ENCODE results near the gene KRT80.
"Not testable (repeated sequence)": the region's sequence is repeated elsewhere in the genome, so short reads cannot be mapped to it uniquely, and the experiment has no call there.

The KRT80 gene

DNA sequence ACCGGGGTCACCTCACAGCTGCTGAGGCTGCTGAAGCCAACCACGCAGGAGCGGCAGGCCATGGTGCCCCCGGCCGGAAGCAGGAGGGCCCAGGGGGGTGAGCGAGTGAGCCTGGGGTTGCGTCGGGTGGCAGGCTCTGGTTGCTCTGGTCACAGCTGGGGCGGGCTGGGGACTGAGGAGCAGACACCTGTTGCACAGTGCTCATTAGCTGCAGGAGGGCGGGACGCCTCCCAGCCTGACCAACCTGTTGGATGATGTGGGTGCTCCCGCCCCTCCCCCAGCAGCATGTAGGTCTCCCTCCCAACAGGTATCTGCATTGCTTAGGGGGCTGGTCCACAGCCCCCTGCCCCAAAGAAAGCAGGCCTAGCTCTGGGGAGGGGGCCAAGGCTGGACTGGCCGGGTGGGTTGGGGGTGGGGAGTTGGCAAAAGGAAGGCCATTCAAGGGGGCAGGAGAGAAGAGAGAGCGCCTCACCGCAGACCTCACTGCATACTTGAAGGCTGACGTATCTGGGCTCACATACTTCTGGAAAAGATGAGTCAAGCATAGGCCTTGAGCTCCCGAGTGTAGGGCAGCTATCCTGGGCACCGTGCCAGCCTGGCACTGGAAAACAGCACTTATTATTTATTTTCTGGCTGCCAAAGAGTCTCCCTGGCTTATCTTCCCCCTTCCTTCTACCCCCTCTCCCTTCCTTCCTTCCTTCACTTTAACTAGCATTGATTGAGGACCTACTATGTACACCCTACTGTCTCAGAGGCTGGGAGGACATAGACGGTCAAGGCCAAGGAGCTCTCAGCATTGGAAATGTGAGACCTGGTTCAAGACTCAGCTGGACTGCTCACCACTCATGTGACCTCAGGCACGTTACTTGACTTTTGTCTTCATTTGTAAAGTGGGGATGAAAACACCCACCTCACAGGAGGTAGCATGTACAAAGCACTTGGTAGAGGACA lies at the start of gene KRT80:
TSS of gene KRT80 (minus strand) at position 174 of the 951 bp plus-strand sequence. CDS start at position 62, 112 bp downstream.
- Histone ChIP-seq H3K27me3 (no peaks in the 10 kb centered on the region), H3K4me3 (ENCODE audit: low read depth in 1 of 2, low read length in 1 of 2) (no peak within 1 kb of the TSS), H3K36me3 (no peaks in the 10 kb centered on the region), H3K4me1 (ENCODE audit: control insufficient read depth in 1 of 2, insufficient read depth in 1 of 2, low read depth in 1 of 2, low read length in 1 of 2) (peaks cover 5% of the 10 kb centered on the region in 2 experiments), H3K27ac (no peak within 1 kb of the TSS), H3K9me3 (no peaks in the 10 kb centered on the region)
- TF ChIP-seq, protein P1, sequence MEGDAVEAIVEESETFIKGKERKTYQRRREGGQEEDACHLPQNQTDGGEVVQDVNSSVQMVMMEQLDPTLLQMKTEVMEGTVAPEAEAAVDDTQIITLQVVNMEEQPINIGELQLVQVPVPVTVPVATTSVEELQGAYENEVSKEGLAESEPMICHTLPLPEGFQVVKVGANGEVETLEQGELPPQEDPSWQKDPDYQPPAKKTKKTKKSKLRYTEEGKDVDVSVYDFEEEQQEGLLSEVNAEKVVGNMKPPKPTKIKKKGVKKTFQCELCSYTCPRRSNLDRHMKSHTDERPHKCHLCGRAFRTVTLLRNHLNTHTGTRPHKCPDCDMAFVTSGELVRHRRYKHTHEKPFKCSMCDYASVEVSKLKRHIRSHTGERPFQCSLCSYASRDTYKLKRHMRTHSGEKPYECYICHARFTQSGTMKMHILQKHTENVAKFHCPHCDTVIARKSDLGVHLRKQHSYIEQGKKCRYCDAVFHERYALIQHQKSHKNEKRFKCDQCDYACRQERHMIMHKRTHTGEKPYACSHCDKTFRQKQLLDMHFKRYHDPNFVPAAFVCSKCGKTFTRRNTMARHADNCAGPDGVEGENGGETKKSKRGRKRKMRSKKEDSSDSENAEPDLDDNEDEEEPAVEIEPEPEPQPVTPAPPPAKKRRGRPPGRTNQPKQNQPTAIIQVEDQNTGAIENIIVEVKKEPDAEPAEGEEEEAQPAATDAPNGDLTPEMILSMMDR (IDR thresholded peaks at IDR 0.05) = no peak

- Histone ChIP-seq H3K36me3 (no peaks in the 10 kb centered on the region), H3K4me3 (ENCODE audit: low read depth in 1 of 2, low read length in 1 of 2) (no peak overlapping the region), H3K27ac (no peak overlapping the region), H3K27me3 (peaks cover 27% of the 10 kb centered on the region), H3K9me3 (no peaks in the 10 kb centered on the region), H3K4me1 (ENCODE audit: control insufficient read depth in 1 of 2, insufficient read depth in 1 of 2, low read depth in 1 of 2, low read length in 1 of 2) (no peaks in the 10 kb centered on the region)
- TF ChIP-seq, protein P1 (IDR thresholded peaks at IDR 0.05) = no peak
Measured at GRCh38 chr12:52241205-52241842, 49.5 kb upstream of the KRT80 start.

DNA sequence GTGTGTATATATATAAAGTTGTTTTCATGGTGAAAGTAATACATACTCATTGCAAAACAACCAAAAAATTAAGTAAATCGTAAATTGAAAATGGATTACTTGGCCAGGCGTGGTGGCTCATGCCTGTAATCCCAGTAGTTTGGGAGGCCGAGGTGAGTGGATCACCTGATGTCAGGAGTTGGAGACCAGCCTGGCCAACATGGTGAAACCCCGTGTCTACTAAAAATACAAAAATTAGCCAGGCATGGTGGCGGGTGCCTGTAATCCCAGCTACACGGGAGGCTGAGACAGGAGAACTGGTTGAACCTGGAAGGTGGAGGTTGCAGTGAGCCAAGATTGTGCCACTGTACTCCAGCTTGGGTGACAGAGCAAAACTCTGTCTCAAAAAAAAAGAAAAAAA lies 48.4 kb upstream of the KRT80 start:
- not testable (repeated sequence) for H3K9me3 ChIP-seq; H3K4me3 ChIP-seq (ENCODE audit: low read depth in 1 of 2, low read length in 1 of 2); H3K27ac ChIP-seq; H3K4me1 ChIP-seq (ENCODE audit: control insufficient read depth in 1 of 2, insufficient read depth in 1 of 2, low read depth in 1 of 2, low read length in 1 of 2); H3K36me3 ChIP-seq
- H3K27me3 ChIP-seq = peaks cover 35% of the 10 kb centered on the region

DNA sequence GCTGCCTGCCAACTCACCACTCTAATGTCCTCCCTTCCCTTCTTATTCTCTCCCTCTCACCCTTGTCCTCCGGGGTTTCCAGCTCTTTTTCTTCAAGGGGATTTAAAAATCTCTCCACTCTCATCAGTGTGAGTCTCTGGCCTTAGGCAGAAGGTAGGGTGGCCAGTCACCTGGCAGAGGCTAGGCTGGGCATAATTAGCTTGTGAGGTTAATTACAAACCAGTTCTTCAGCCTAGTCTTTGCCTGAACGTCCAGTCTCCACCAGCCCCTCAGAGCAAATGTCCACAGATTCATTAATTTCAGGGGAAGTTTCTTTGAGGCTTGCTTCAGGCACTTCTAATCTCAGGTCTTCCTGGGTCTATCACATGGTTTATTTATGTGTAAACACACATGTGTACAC lies 48.0 kb upstream of the KRT80 start:
- H3K9me3 ChIP-seq = no peaks in the 10 kb centered on the region
- peaks cover 37% of the 10 kb centered on the region for H3K27me3 ChIP-seq
- H3K4me1 ChIP-seq (ENCODE audit: control insufficient read depth in 1 of 2, insufficient read depth in 1 of 2, low read depth in 1 of 2, low read length in 1 of 2) = no peaks in the 10 kb centered on the region
- no peak overlapping the region for H3K4me3 ChIP-seq (ENCODE audit: low read depth in 1 of 2, low read length in 1 of 2)
- H3K27ac ChIP-seq = no peak overlapping the region
- no peaks in the 10 kb centered on the region for H3K36me3 ChIP-seq
- TF ChIP-seq, protein P1 (IDR thresholded peaks at IDR 0.05) = no peak

DNA sequence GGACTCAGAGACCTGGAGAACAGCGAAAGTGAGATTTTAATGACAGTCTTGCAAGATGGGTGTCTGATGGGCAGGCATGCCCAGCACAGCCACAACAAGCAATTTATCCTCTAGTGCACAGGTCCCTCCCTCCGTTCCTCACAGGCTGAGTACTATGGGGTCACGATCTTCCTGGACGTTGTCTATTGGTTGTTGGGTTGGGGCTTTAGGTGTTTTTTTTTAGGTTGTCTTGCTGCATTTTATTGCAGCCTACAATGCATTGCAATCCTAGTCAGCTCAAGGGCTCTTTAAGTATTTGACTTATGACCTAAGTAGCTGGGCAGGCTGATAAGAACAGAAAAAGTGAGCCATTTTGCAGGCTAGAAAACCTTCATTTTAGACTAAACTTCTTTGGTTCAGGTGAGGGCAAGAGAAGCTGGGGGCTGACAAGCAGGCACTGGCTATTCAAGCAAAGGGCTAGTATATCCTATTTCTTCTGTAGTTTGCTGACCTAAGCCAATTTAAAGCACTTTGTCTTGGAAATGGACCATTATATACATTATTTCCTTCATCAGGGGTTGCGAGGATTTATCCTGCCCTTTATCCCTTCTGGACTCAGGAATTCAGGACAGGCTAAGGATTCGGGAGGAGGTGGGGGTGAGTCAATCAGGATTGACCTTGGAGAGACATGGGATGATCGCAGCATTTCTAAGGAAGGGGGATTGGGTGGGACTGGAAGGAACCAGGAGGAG lies 47.3 kb upstream of the KRT80 start:
- Histone ChIP-seq H3K4me1 (ENCODE audit: control insufficient read depth in 1 of 2, insufficient read depth in 1 of 2, low read depth in 1 of 2, low read length in 1 of 2) (no peaks in the 10 kb centered on the region), H3K27ac (no peak overlapping the region), H3K36me3 (no peaks in the 10 kb centered on the region), H3K9me3 (no peaks in the 10 kb centered on the region), H3K4me3 (ENCODE audit: low read depth in 1 of 2, low read length in 1 of 2) (no peak overlapping the region), H3K27me3 (peaks cover 41% of the 10 kb centered on the region)
- TF ChIP-seq, protein P1 (IDR thresholded peaks at IDR 0.05) = no peak

Data from neutrophil (primary cell).